WTC11 (cell line): ENCODE measurements around the gene RPL29. TPM values are rescaled to one million over a fixed set of nuclear protein-coding genes. Genes with fewer than 3 reads are reported as not detected.

ENCODE experiments used
- ATAC-seq: fragments of 200-7000 bp; cut with Tn5 transposase; 2 replicates; pipeline ENCODE4 v1.10.0; 2021; ENCODE audit warnings: mild to moderate bottlenecking, moderate library complexity
- CTCF ChIA-PET: fragments of 300-600 bp; sonication (Branson Sonifier 250); formaldehyde crosslinking; loops from one replicate; lab custom pipeline; 2021; ENCODE audit warnings: antibody characterized with exemption; lab: Charles Lee
- POLR2A ChIA-PET: fragments of 350-600 bp; sonication (Branson Sonifier 250); formaldehyde crosslinking; loops from one replicate; lab custom pipeline; 2021; ENCODE audit warnings: antibody characterized with exemption; lab: Charles Lee
- DNase-seq: peaks from one replicate; pipeline ENCODE4 v3.0.0; 2021; ENCODE audit warnings: low spot score
- H3K27ac Mint-ChIP-seq: 2 replicates; pipeline ENCODE4 v1.8.0; 2021; ENCODE audit warnings: mixed read lengths
- H3K27me3 Mint-ChIP-seq: 2 replicates; pipeline ENCODE4 v1.8.0; 2021; ENCODE audit warnings: low read depth, mild to moderate bottlenecking, moderate library complexity, mixed read lengths
- H3K36me3 Mint-ChIP-seq: 2 replicates; pipeline ENCODE4 v1.8.0; 2021; ENCODE audit warnings: mixed read lengths
- H3K4me1 Mint-ChIP-seq: 2 replicates; pipeline ENCODE4 v1.8.0; 2022; ENCODE audit warnings: mixed read lengths
- H3K4me3 Mint-ChIP-seq: 2 replicates; pipeline ENCODE4 v1.8.0; 2021; ENCODE audit warnings: mild to moderate bottlenecking, moderate library complexity, mixed read lengths
- H3K9me3 Mint-ChIP-seq: 2 replicates; pipeline ENCODE4 v1.8.0; 2021; ENCODE audit warnings: mixed read lengths
- CREM ChIP-seq: sonication (generic); formaldehyde crosslinking; IDR thresholded peaks from 2 replicates; pipeline ENCODE4 v1.8.1; 2022; ENCODE audit warnings: mild to moderate bottlenecking, missing genetic modification reagents, moderate library complexity
- E2F4 ChIP-seq: sonication (generic); formaldehyde crosslinking; IDR thresholded peaks from 2 replicates; pipeline ENCODE4 v1.8.1; 2022; ENCODE audit warnings: low read depth, mild to moderate bottlenecking, moderate library complexity, missing genetic modification reagents, borderline replicate concordance
- EMX1 ChIP-seq: fragments of 250-450 bp; sonication (Bioruptor Pico); IDR thresholded peaks from 2 replicates; pipeline ENCODE4 v1.8.0; 2021; ENCODE audit warnings: mild to moderate bottlenecking
- FOXJ3 ChIP-seq: sonication (generic); formaldehyde crosslinking; IDR thresholded peaks from 2 replicates; pipeline ENCODE4 v1.9.0; 2021; ENCODE audit warnings: missing genetic modification reagents, mild to moderate bottlenecking, borderline replicate concordance
- GRHL2 ChIP-seq: fragments of 250-450 bp; sonication (Bioruptor Pico); IDR thresholded peaks from 2 replicates; pipeline ENCODE4 v1.8.0; 2022; ENCODE audit warnings: mild to moderate bottlenecking, moderate library complexity; ENCODE audit not compliant: insufficient replicate concordance, severe bottlenecking
- HMGXB4 ChIP-seq: sonication (generic); formaldehyde crosslinking; IDR thresholded peaks from 2 replicates; pipeline ENCODE4 v1.8.1; 2023; ENCODE audit warnings: mild to moderate bottlenecking, moderate library complexity, missing genetic modification reagents
- IRF1 ChIP-seq: sonication (generic); formaldehyde crosslinking; IDR thresholded peaks from 2 replicates; pipeline ENCODE4 v1.8.0; 2023; ENCODE audit warnings: missing genetic modification reagents
- NR1H2 ChIP-seq: sonication (generic); formaldehyde crosslinking; IDR thresholded peaks from 2 replicates; pipeline ENCODE4 v1.9.0; 2021; ENCODE audit warnings: mild to moderate bottlenecking, moderate library complexity, missing genetic modification reagents
- SMAD3 ChIP-seq: sonication (generic); formaldehyde crosslinking; IDR thresholded peaks from 2 replicates; pipeline ENCODE4 v1.8.0; 2022; ENCODE audit warnings: missing genetic modification reagents, mild to moderate bottlenecking, borderline replicate concordance
- STAT6 ChIP-seq: sonication (generic); formaldehyde crosslinking; conservative IDR thresholded peaks from 2 replicates; pipeline ENCODE4 v1.8.1; 2023; ENCODE audit warnings: mild to moderate bottlenecking, low read depth, missing genetic modification reagents, moderate library complexity
- TCF7 ChIP-seq: sonication (generic); formaldehyde crosslinking; IDR thresholded peaks from 2 replicates; pipeline ENCODE4 v1.8.0; 2022; ENCODE audit warnings: mild to moderate bottlenecking, low read depth, missing genetic modification reagents, moderate library complexity
- TEAD1 ChIP-seq: sonication (generic); formaldehyde crosslinking; IDR thresholded peaks from 2 replicates; pipeline ENCODE4 v1.8.0; 2022; ENCODE audit warnings: mild to moderate bottlenecking, missing genetic modification reagents
- TEAD4 ChIP-seq: sonication (generic); formaldehyde crosslinking; IDR thresholded peaks from 2 replicates; pipeline ENCODE4 v1.8.0; 2022; ENCODE audit warnings: mild to moderate bottlenecking, missing genetic modification reagents
- USF1 ChIP-seq: sonication (generic); formaldehyde crosslinking; IDR thresholded peaks from 2 replicates; pipeline ENCODE4 v1.8.0; 2022; ENCODE audit warnings: mild to moderate bottlenecking, missing genetic modification reagents
- ZMAT4 ChIP-seq: fragments of 250-450 bp; sonication (Bioruptor Pico); IDR thresholded peaks from 2 replicates; pipeline ENCODE4 v1.9.0; 2021; ENCODE audit warnings: mild to moderate bottlenecking
- ZNF138 ChIP-seq: sonication (generic); formaldehyde crosslinking; conservative IDR thresholded peaks from 2 replicates; pipeline ENCODE4 v1.8.1; 2022; ENCODE audit warnings: mild to moderate bottlenecking, moderate library complexity, missing genetic modification reagents
- ZNF219 ChIP-seq: sonication (generic); formaldehyde crosslinking; IDR thresholded peaks from 2 replicates; pipeline ENCODE4 v1.8.0; 2023; ENCODE audit warnings: missing genetic modification reagents, mild to moderate bottlenecking, borderline replicate concordance
- ZNF232 ChIP-seq: sonication (generic); formaldehyde crosslinking; IDR thresholded peaks from 2 replicates; pipeline ENCODE4 v1.8.0; 2022; ENCODE audit warnings: mild to moderate bottlenecking, missing genetic modification reagents
- ZNF281 ChIP-seq: sonication (generic); formaldehyde crosslinking; IDR thresholded peaks from 2 replicates; pipeline ENCODE4 v1.8.0; 2023; ENCODE audit warnings: mild to moderate bottlenecking, missing genetic modification reagents
- total RNA-seq: library from RNA; stranded (reverse); gene quantifications from 3 replicates; pipeline ENCODE4 v1.2.3, GENCODE V29; 2021

RPL29 gene
- total RNA-seq, 1 experiment from 2014 or later, result 1,343 TPM

- ATAC-seq, result peak; percentile 46
- H3K4me1 Mint-ChIP-seq, result peaks cover 9% of the 10 kb centered on the region
- no peak overlapping the region for H3K4me3 Mint-ChIP-seq
- CTCF ChIA-PET, result interaction anchor here (0.8 to 8.0 kb wide), 15 partner anchors 8 to 344 kb away, joined by 3 to 115 read pairs (median 4); partner anchors contain the start of genes ABHD14B and DUSP7
- peak; percentile 41 for DNase-seq
- no peak overlapping the region for H3K27ac Mint-ChIP-seq
- TF ChIP-seq ZMAT4 (no peak), NR1H2 (CRISPR knock-in tag) (no peak), TEAD1 (CRISPR knock-in tag) (no peak), USF1 (CRISPR knock-in tag) (no peak), HMGXB4 (CRISPR knock-in tag) (no peak), ZNF138 (CRISPR knock-in tag) (no peak), TEAD4 (CRISPR knock-in tag) (no peak), STAT6 (CRISPR knock-in tag) (no peak), GRHL2 (CRISPR knock-in tag) (no peak), E2F4 (CRISPR knock-in tag) (no peak), FOXJ3 (no peak), ZNF219 (CRISPR knock-in tag) (no peak), EMX1 (CRISPR knock-in tag) (no peak), ZNF232 (CRISPR knock-in tag) (no peak), TCF7 (no peak), CREM (CRISPR knock-in tag) (no peak), ZNF281 (CRISPR knock-in tag) (no peak), SMAD3 (CRISPR knock-in tag) (no peak), IRF1 (CRISPR knock-in tag) (no peak)
- no peaks in the 10 kb centered on the region for H3K27me3 Mint-ChIP-seq
- H3K36me3 Mint-ChIP-seq, result no peaks in the 10 kb centered on the region
- H3K9me3 Mint-ChIP-seq, result no peaks in the 10 kb centered on the region
- POLR2A ChIA-PET, result no interaction called here
These were observed 45.5 kb upstream of the RPL29 start for GRCh38 chr3:52041118-52041731.
